ENCODE measurements around the gene DPYSL3. TPM values are rescaled to one million over a fixed set of nuclear protein-coding genes. Genes with fewer than 3 reads are reported as not detected.

DPYSL3 gene
- total RNA-seq, 1 experiment from 2014 or later = 24.8 TPM

- ChIA-PET CTCF (no interaction called here), POLR2A (ENCODE audit: low non-redundant PET) (no interaction called here)
- no TSS peak for BruUV-seq (replicated peaks)
- H3K27ac ChIP-seq (ENCODE audit: low read depth, low read length, poor library complexity, severe bottlenecking) = no peak overlapping the region
- H3K9me3 ChIP-seq (ENCODE audit: low read depth, low read length, poor library complexity, severe bottlenecking) = no peaks in the 10 kb centered on the region
- TF ChIP-seq EZH2 (IDR thresholded peaks at IDR 0.05; ENCODE audit: borderline replicate concordance, low read depth, low read length, poor library complexity, severe bottlenecking) (no peak), CTCF (conservative IDR thresholded peaks at IDR 0.05; ENCODE audit: low read depth, low read length) (no peak)
- intact Hi-C loops (cut with micrococcal nuclease; ENCODE audit: unreplicated experiment) = no loop called here
- H3K4me3 ChIP-seq (ENCODE audit: low read depth, low read length, poor library complexity, severe bottlenecking) = no peak overlapping the region
- peaks cover 17% of the 10 kb centered on the region for H3K4me1 ChIP-seq (ENCODE audit: insufficient read depth, low read length, poor library complexity, severe bottlenecking)
- H3K27me3 ChIP-seq (replicated peaks; ENCODE audit: insufficient read depth, low read depth, low read length, poor library complexity) = no peaks in the 10 kb centered on the region
- H3K36me3 ChIP-seq (ENCODE audit: insufficient read depth, low read length, poor library complexity, severe bottlenecking) = no peaks in the 10 kb centered on the region
- DNase-seq (ENCODE audit: low spot score) = no peak
Measured at GRCh38 chr5:147458581-147458980, 51.3 kb downstream of the DPYSL3 start.

GRCh38 chr5:147455822-147456450 is 53.9 kb downstream of the DPYSL3 start:
- CTCF ChIA-PET = interaction anchor here (2.5 kb wide), 1 partner anchor 120 kb away, joined by 7 read pairs; no protein-coding TSS in a partner anchor
- H3K36me3 ChIP-seq (ENCODE audit: insufficient read depth, low read length, poor library complexity, severe bottlenecking) = no peaks in the 10 kb centered on the region
- POLR2A ChIA-PET (ENCODE audit: low non-redundant PET) = no interaction called here
- H3K4me1 ChIP-seq (ENCODE audit: insufficient read depth, low read length, poor library complexity, severe bottlenecking) = peaks cover 20% of the 10 kb centered on the region
- no peak for TF ChIP-seq CTCF (conservative IDR thresholded peaks at IDR 0.05; ENCODE audit: low read depth, low read length)
- H3K27me3 ChIP-seq (replicated peaks; ENCODE audit: insufficient read depth, low read depth, low read length, poor library complexity) = no peaks in the 10 kb centered on the region
- H3K27ac ChIP-seq (ENCODE audit: low read depth, low read length, poor library complexity, severe bottlenecking) = peak overlapping the region; percentile 13
- H3K9me3 ChIP-seq (ENCODE audit: low read depth, low read length, poor library complexity, severe bottlenecking) = no peaks in the 10 kb centered on the region
- intact Hi-C loops (cut with micrococcal nuclease; ENCODE audit: unreplicated experiment) = no loop called here
- H3K4me3 ChIP-seq (ENCODE audit: low read depth, low read length, poor library complexity, severe bottlenecking) = no peak overlapping the region
- no TSS peak for BruUV-seq (replicated peaks)
- no peak for DNase-seq (ENCODE audit: low spot score)

GRCh38 chr5:147454996-147455677 is 54.7 kb downstream of the DPYSL3 start:
- H3K27ac ChIP-seq (ENCODE audit: low read depth, low read length, poor library complexity, severe bottlenecking) = peak overlapping the region; percentile 13
- ChIA-PET CTCF (interaction anchor here (1.8 to 2.5 kb wide), 2 partner anchors 121 to 123 kb away, joined by 7 to 19 read pairs; no protein-coding TSS in a partner anchor), POLR2A (ENCODE audit: low non-redundant PET) (no interaction called here)
- H3K27me3 ChIP-seq (replicated peaks; ENCODE audit: insufficient read depth, low read depth, low read length, poor library complexity) = no peaks in the 10 kb centered on the region
- H3K9me3 ChIP-seq (ENCODE audit: low read depth, low read length, poor library complexity, severe bottlenecking) = no peaks in the 10 kb centered on the region
- H3K4me3 ChIP-seq (ENCODE audit: low read depth, low read length, poor library complexity, severe bottlenecking) = peak overlapping the region; percentile 34
- H3K4me1 ChIP-seq (ENCODE audit: insufficient read depth, low read length, poor library complexity, severe bottlenecking) = peaks cover 20% of the 10 kb centered on the region
- TF ChIP-seq CTCF (conservative IDR thresholded peaks at IDR 0.05; ENCODE audit: low read depth, low read length) (no peak), EZH2 (IDR thresholded peaks at IDR 0.05; ENCODE audit: borderline replicate concordance, low read depth, low read length, poor library complexity, severe bottlenecking) (no peak)
- H3K36me3 ChIP-seq (ENCODE audit: insufficient read depth, low read length, poor library complexity, severe bottlenecking) = no peaks in the 10 kb centered on the region
- no TSS peak for BruUV-seq (replicated peaks)
- intact Hi-C loops (cut with micrococcal nuclease; ENCODE audit: unreplicated experiment) = loop anchor here (1.0 kb wide), 1 partner anchor 104 kb away; no protein-coding TSS in a partner anchor
- DNase-seq (ENCODE audit: low spot score) = peak; percentile 71
